T-helper 2 cell treated with Interferon-gamma antibody and Interleukin-4, amounts not matched to agents 100 ng/mL and 5 ng/mL, for 36 hours (primary cell): ENCODE results near the gene RNF39. TPM values are rescaled to one million over a fixed set of nuclear protein-coding genes. Genes with fewer than 3 reads are reported as not detected.
"Not testable (repeated sequence)": the region's sequence is repeated elsewhere in the genome, so short reads cannot be mapped to it uniquely, and the experiment has no call there.

Experiments used
- intact Hi-C: fragments of 100-400 bp; cut with micrococcal nuclease; formaldehyde crosslinking; loops from one replicate; pipeline ENCODE4 v1.15.1; 2023
- total RNA-seq: library from RNA; stranded (reverse); gene quantifications from 2 replicates; pipeline ENCODE4 v1.2.3, GENCODE V29; 2022

The RNF39 gene
- total RNA-seq, 1 donor from 2014 or later: not detected

- intact Hi-C loops: loop anchor here (5.0 to 10.0 kb wide), 5 partner anchors 88 to 655 kb away; partner anchors contain the start of gene MDC1
These were observed 12.9 kb downstream of the RNF39 start for GRCh38 chr6:30062471-30063178.

- intact Hi-C loops: loop anchor here (1.0 to 10.0 kb wide), 6 partner anchors 87 to 655 kb away; partner anchors contain the start of genes HLA-A and MDC1
These were observed 13.6 kb downstream of the RNF39 start for GRCh38 chr6:30061858-30062458.

- intact Hi-C loops: loop anchor here (1.0 to 10.0 kb wide), 6 partner anchors 86 to 656 kb away; partner anchors contain the start of genes HLA-A and MDC1
These were observed 14.3 kb downstream of the RNF39 start, which contains the start of gene POLR1H for GRCh38 chr6:30061092-30061857. Gene POLR1H (plus strand): TSS chr6:30061265. CDS start chr6:30061525, 260 bp downstream.

GRCh38 chr6:30060606-30061091, 14.9 kb downstream of the RNF39 start:
- intact Hi-C loops: loop anchor here (1.0 to 10.0 kb wide), 6 partner anchors 86 to 657 kb away; partner anchors contain the start of genes HLA-A and MDC1

- intact Hi-C loops: no loop called here
These were observed 20.1 kb downstream of the RNF39 start for GRCh38 chr6:30055513-30055912.

GRCh38 chr6:30053682-30054081, 21.9 kb downstream of the RNF39 start:
- intact Hi-C loops: no loop called here

GRCh38 chr6:30047220-30047619, 28.3 kb downstream of the RNF39 start:
- intact Hi-C loops: no loop called here

GRCh38 chr6:30044630-30045029, 30.9 kb downstream of the RNF39 start:
- intact Hi-C loops: no loop called here

- intact Hi-C loops: no loop called here
These were observed 31.8 kb downstream of the RNF39 start for GRCh38 chr6:30043744-30044143.

GRCh38 chr6:30042914-30043313, 32.7 kb downstream of the RNF39 start:
- intact Hi-C loops: no loop called here

GRCh38 chr6:30042476-30042875, 33.1 kb downstream of the RNF39 start:
- intact Hi-C loops: no loop called here

GRCh38 chr6:30041821-30042220, 33.7 kb downstream of the RNF39 start:
- intact Hi-C loops: no loop called here

- intact Hi-C loops: no loop called here
These were observed 34.3 kb downstream of the RNF39 start for GRCh38 chr6:30041221-30041620.

- intact Hi-C loops: no loop called here
These were observed 38.3 kb downstream of the RNF39 start for GRCh38 chr6:30037182-30037788.

- intact Hi-C loops: no loop called here
These were observed 39.8 kb downstream of the RNF39 start for GRCh38 chr6:30035784-30036183.

GRCh38 chr6:30033440-30033839, 42.1 kb downstream of the RNF39 start:
- intact Hi-C loops: not testable (repeated sequence)

GRCh38 chr6:30031381-30031780, 44.2 kb downstream of the RNF39 start:
- intact Hi-C loops: no loop called here

- intact Hi-C loops: no loop called here
These were observed 46.0 kb downstream of the RNF39 start for GRCh38 chr6:30029588-30029987.

GRCh38 chr6:30025186-30025585, 50.4 kb downstream of the RNF39 start:
- intact Hi-C loops: no loop called here

GRCh38 chr6:30022712-30023111, 52.9 kb downstream of the RNF39 start:
- intact Hi-C loops: not testable (repeated sequence)

- intact Hi-C loops: no loop called here
These were observed 53.4 kb downstream of the RNF39 start for GRCh38 chr6:30022189-30022588.
